Esophagus muscularis mucosa (tissue), 4 donors: ENCODE data around the gene ST13. TPM values are rescaled to one million over a fixed set of nuclear protein-coding genes. Genes with fewer than 3 reads are reported as not detected.
"Not testable (repeated sequence)": the region's sequence is repeated elsewhere in the genome, so short reads cannot be mapped to it uniquely, and the experiment has no call there.

ENCODE experiments used
- DNase-seq: peaks from one replicate; pipeline ENCODE4 v3.0.0-alpha.2; 2017; ENCODE audit errors: extremely low spot score
- H3K27ac ChIP-seq, 4 donors: fragments of 200-600 bp; sonication (generic); replicated peaks in 1 of 4; 1 replicate in 3 of 4; 2 replicates in 1 of 4; pipeline ENCODE4 v1.5.1; 2016 to 2019; ENCODE audit warnings: mild to moderate bottlenecking in 1 of 4
- H3K27me3 ChIP-seq, 4 donors: fragments of 200-600 bp; sonication (generic); one replicate each; pipeline versions ENCODE4 v1.5.1 to v1.6.0; 2016 to 2019
- H3K36me3 ChIP-seq, 4 donors: fragments of 200-600 bp; sonication (generic); one replicate each; pipeline ENCODE4 v1.5.1; 2016 to 2019
- H3K4me1 ChIP-seq, 4 donors: fragments of 200-600 bp; sonication (generic); one replicate each; pipeline ENCODE4 v1.5.1; 2016 to 2019
- H3K4me3 ChIP-seq, 4 donors: fragments of 200-600 bp; sonication (generic); 1 replicate in 2 of 4; 2 replicates in 2 of 4; pipeline ENCODE4 v1.5.1; 2016 to 2019; ENCODE audit warnings: mild to moderate bottlenecking in 4 of 4, moderate library complexity in 1 of 4
- H3K9me3 ChIP-seq, 4 donors: fragments of 200-600 bp; sonication (generic); 1 replicate in 3 of 4; 2 replicates in 1 of 4; pipeline ENCODE4 v1.5.1; 2016 to 2019
- CTCF ChIP-seq, 3 experiments: fragments of 200-600 bp in 2 of 3; fragments of 450-650 bp in 1 of 3; sonication (generic) in 2 of 3; IDR thresholded peaks; one replicate each; pipeline ENCODE4 v1.5.1; 2017 to 2019; ENCODE audit warnings: antibody characterized with exemption in 3 of 3, mild to moderate bottlenecking in 2 of 3, moderate library complexity in 1 of 3
- EP300 ChIP-seq: sonication (generic); formaldehyde crosslinking; IDR thresholded peaks from one replicate; pipeline ENCODE4 v1.6.1; 2017; ENCODE audit warnings: antibody characterized with exemption
- POLR2A ChIP-seq: fragments of 450-650 bp; IDR thresholded peaks from one replicate; pipeline ENCODE4 v1.6.1; 2017; ENCODE audit warnings: antibody characterized with exemption, moderate library complexity, mild to moderate bottlenecking, low read depth
- POLR2AphosphoS5 ChIP-seq, 2 donors: sonication (generic); formaldehyde crosslinking; IDR thresholded peaks; one replicate each; pipeline ENCODE4 v1.6.1; 2017; ENCODE audit warnings: antibody characterized with exemption in 2 of 2
- WGBS: methylation state at CpG from one replicate; pipeline ENCODE4 v1.1.5; 2018; 5-methylcytosine and 5-hydroxymethylcytosine counted together
- intact Hi-C: fragments of 100-400 bp; cut with DNase I; formaldehyde crosslinking; loops from one replicate; pipeline ENCODE4 v1.15.1; 2023
- small RNA-seq, 3 donors: library from RNA; depleted of rRNA; stranded (forward); fragments of <200 nt; gene quantifications; one replicate each; pipeline ENCODE3, GENCODE V24; 2016
- total RNA-seq, 4 donors: library from RNA; depleted of rRNA; stranded (reverse); fragments of >200 nt; gene quantifications; one replicate each; pipeline versions ENCODE4 v1.1.0 to v1.2.1, GENCODE V29; 2016

Gene ST13
- total RNA-seq, 4 donors from 2014 or later: 169 to 193 (median 189) TPM

- no peak for DNase-seq
- no peaks in the 10 kb centered on the region for H3K9me3 ChIP-seq
- H3K27me3 ChIP-seq: no peaks in the 10 kb centered on the region
- H3K27ac ChIP-seq: no peak overlapping the region
- intact Hi-C loops: no loop called here
- no peak overlapping the region for H3K4me3 ChIP-seq
- no peaks in the 10 kb centered on the region for H3K4me1 ChIP-seq
- TF ChIP-seq EP300 (no peak), POLR2AphosphoS5 (IDR thresholded peaks at IDR 0.05) (no peak), CTCF (IDR thresholded peaks at IDR 0.05) (no peak), POLR2A (no peak)
- peaks cover 0 to 72% (median 21%) of the 10 kb centered on the region in 4 donors for H3K36me3 ChIP-seq
These were observed 65.2 kb downstream of the ST13 start for GRCh38 chr22:40791241-40791640.

- WGBS: 98% methylated on average over 19 of the region's 22 CpGs
These were observed 67.3 kb downstream of the ST13 start for GRCh38 chr22:40789131-40789530.

GRCh38 chr22:40782521-40782920 is 73.9 kb downstream of the ST13 start:
- 93% methylated on average over 3 of the region's 3 CpGs for WGBS
- H3K9me3 ChIP-seq: no peaks in the 10 kb centered on the region
- no peak for DNase-seq
- peaks cover 7 to 61% (median 32%) of the 10 kb centered on the region in 4 donors for H3K36me3 ChIP-seq
- no peaks in the 10 kb centered on the region for H3K27me3 ChIP-seq
- TF ChIP-seq POLR2AphosphoS5 (IDR thresholded peaks at IDR 0.05) (no peak), EP300 (no peak), CTCF (IDR thresholded peaks at IDR 0.05) (no peak), POLR2A (no peak)
- no peak overlapping the region for H3K27ac ChIP-seq
- no peak overlapping the region for H3K4me3 ChIP-seq
- intact Hi-C loops: no loop called here
- H3K4me1 ChIP-seq: no peaks in the 10 kb centered on the region

More at GRCh38 chr22:40789131-40789530, 67.3 kb downstream of the ST13 start:
- Histone ChIP-seq H3K4me1 (no peaks in the 10 kb centered on the region), H3K36me3 (peaks cover 0 to 74% (median 29%) of the 10 kb centered on the region in 4 donors), H3K4me3 (no peak overlapping the region), H3K9me3 (no peaks in the 10 kb centered on the region), H3K27ac (no peak overlapping the region), H3K27me3 (no peaks in the 10 kb centered on the region)
- TF ChIP-seq POLR2AphosphoS5 (IDR thresholded peaks at IDR 0.05) (no peak), EP300 (no peak), POLR2A (no peak), CTCF (IDR thresholded peaks at IDR 0.05) (no peak)
- no peak for DNase-seq
- intact Hi-C loops: no loop called here

GRCh38 chr22:40781749-40782148 is 74.7 kb downstream of the ST13 start:
- DNase-seq, H3K27ac ChIP-seq, H3K9me3 ChIP-seq, H3K4me1 ChIP-seq, H3K27me3 ChIP-seq, H3K4me3 ChIP-seq, intact Hi-C loops: not testable (repeated sequence)
- peaks cover 14 to 61% (median 35%) of the 10 kb centered on the region in 4 donors for H3K36me3 ChIP-seq
- 93% methylated on average over 14 of the region's 14 CpGs for WGBS

Small RNAs within 50 kb of the gene (small RNA-seq; reads per million reads assigned to genes)
- gene JTBP1 (0 reads per million in 3 donors), gene MIR4766 (0 reads per million in 3 donors)

Other genes with a start within 250 kb of the ST13 start
- 10 to 100 TPM; 55.6 to 88.7 (median 73.6) TPM for gene MRTFA, start 219.9 kb downstream of the ST13 start, total RNA-seq
- 1 to 10 TPM in 1 of 4 donors, under 1 TPM in 1, not detected in 2; 0.33 to 2.1 TPM for gene MCHR1, start 177.2 kb downstream of the ST13 start, total RNA-seq
- gene SLC25A17, start 37.3 kb downstream of the ST13 start, total RNA-seq: 1 to 10 TPM; 5.8 to 9.6 (median 8.4) TPM
- 10 to 100 TPM in 2 of 4 donors, 1 to 10 TPM in 2; 7.6 to 15.8 (median 10.2) TPM for gene XPNPEP3, start 509 bp upstream of the ST13 start, total RNA-seq
- not detected for gene DNAJB7, start 5.5 kb upstream of the ST13 start, total RNA-seq
- 10 to 100 TPM; 35.6 to 44.4 (median 39.6) TPM for gene RBX1, start 94.7 kb upstream of the ST13 start, total RNA-seq
- gene EP300, start 236.0 kb upstream of the ST13 start, total RNA-seq: 100 to 1,000 TPM in 1 of 4 donors, 10 to 100 TPM in 3; 50.5 to 111 (median 77.7) TPM